ENCODE results near the gene COL23A1. TPM values are rescaled to one million over a fixed set of nuclear protein-coding genes. Genes with fewer than 3 reads are reported as not detected.

The COL23A1 gene
- total RNA-seq, 1 experiment from 2014 or later, result not detected

- Mint-ChIP-seq H3K27me3 (ENCODE audit: unreplicated experiment) (peaks cover 61% of the 10 kb centered on the region), H3K27ac (ENCODE audit: unreplicated experiment) (no peak overlapping the region), H3K36me3 (ENCODE audit: insufficient read depth, unreplicated experiment) (peaks cover 4% of the 10 kb centered on the region), H3K9me3 (ENCODE audit: low read depth, unreplicated experiment) (peaks cover 7% of the 10 kb centered on the region), H3K4me1 (ENCODE audit: low read depth, unreplicated experiment) (no peaks in the 10 kb centered on the region), H3K4me3 (ENCODE audit: low read depth, unreplicated experiment) (no peak overlapping the region)
- BruUV-seq (replicated peaks), result no TSS peak
- intact Hi-C loops (cut with micrococcal nuclease; ENCODE audit: unreplicated experiment), result no loop called here
- DNase-seq, result no peak
- no peak for TF ChIP-seq CTCF (IDR thresholded peaks at IDR 0.05; ENCODE audit: unreplicated experiment)
- CTCF ChIA-PET, result no interaction called here
These were observed 224.4 kb downstream of the COL23A1 start for GRCh38 chr5:178365501-178366440.

GRCh38 chr5:178364326-178364675 lies 225.9 kb downstream of the COL23A1 start:
- Mint-ChIP-seq H3K4me3 (ENCODE audit: low read depth, unreplicated experiment) (no peak overlapping the region), H3K36me3 (ENCODE audit: insufficient read depth, unreplicated experiment) (peaks cover 4% of the 10 kb centered on the region), H3K27ac (ENCODE audit: unreplicated experiment) (no peak overlapping the region), H3K4me1 (ENCODE audit: low read depth, unreplicated experiment) (no peaks in the 10 kb centered on the region), H3K27me3 (ENCODE audit: unreplicated experiment) (peaks cover 73% of the 10 kb centered on the region), H3K9me3 (ENCODE audit: low read depth, unreplicated experiment) (no peaks in the 10 kb centered on the region)
- DNase-seq, result no peak
- CTCF ChIA-PET, result no interaction called here
- no TSS peak for BruUV-seq (replicated peaks)
- intact Hi-C loops (cut with micrococcal nuclease; ENCODE audit: unreplicated experiment), result no loop called here
- no peak for TF ChIP-seq CTCF (IDR thresholded peaks at IDR 0.05; ENCODE audit: unreplicated experiment)

- CTCF ChIA-PET, result no interaction called here
- Mint-ChIP-seq H3K27me3 (ENCODE audit: unreplicated experiment) (peaks cover 76% of the 10 kb centered on the region), H3K27ac (ENCODE audit: unreplicated experiment) (no peak overlapping the region), H3K4me1 (ENCODE audit: low read depth, unreplicated experiment) (no peaks in the 10 kb centered on the region), H3K4me3 (ENCODE audit: low read depth, unreplicated experiment) (no peak overlapping the region), H3K36me3 (ENCODE audit: insufficient read depth, unreplicated experiment) (peaks cover 4% of the 10 kb centered on the region), H3K9me3 (ENCODE audit: low read depth, unreplicated experiment) (no peaks in the 10 kb centered on the region)
- BruUV-seq (replicated peaks), result no TSS peak
- intact Hi-C loops (cut with micrococcal nuclease; ENCODE audit: unreplicated experiment), result no loop called here
- DNase-seq, result no peak
- TF ChIP-seq CTCF (IDR thresholded peaks at IDR 0.05; ENCODE audit: unreplicated experiment), result no peak
These were observed 226.5 kb downstream of the COL23A1 start for GRCh38 chr5:178363501-178364325.

GRCh38 chr5:178361657-178362445 lies 228.3 kb downstream of the COL23A1 start:
- Mint-ChIP-seq H3K27ac (ENCODE audit: unreplicated experiment) (no peak overlapping the region), H3K4me3 (ENCODE audit: low read depth, unreplicated experiment) (no peak overlapping the region), H3K4me1 (ENCODE audit: low read depth, unreplicated experiment) (no peaks in the 10 kb centered on the region), H3K9me3 (ENCODE audit: low read depth, unreplicated experiment) (peaks cover 7% of the 10 kb centered on the region), H3K27me3 (ENCODE audit: unreplicated experiment) (peaks cover 74% of the 10 kb centered on the region), H3K36me3 (ENCODE audit: insufficient read depth, unreplicated experiment) (peaks cover 4% of the 10 kb centered on the region)
- intact Hi-C loops (cut with micrococcal nuclease; ENCODE audit: unreplicated experiment), result no loop called here
- CTCF ChIA-PET, result no interaction called here
- DNase-seq, result no peak
- TF ChIP-seq CTCF (IDR thresholded peaks at IDR 0.05; ENCODE audit: unreplicated experiment), result no peak
- no TSS peak for BruUV-seq (replicated peaks)
